Measurements from ENCODE around the gene GOLIM4.

- TF ChIP-seq POU6F1 (CRISPR knock-in tag; IDR thresholded peaks at IDR 0.05; ENCODE audit: borderline replicate concordance, low read depth) (no peak), ZC3H10 (CRISPR knock-in tag; IDR thresholded peaks at IDR 0.05) (no peak), CREB5 (CRISPR knock-in tag; IDR thresholded peaks at IDR 0.05; ENCODE audit: low read depth) (no peak), ZFP30 (CRISPR knock-in tag; IDR thresholded peaks at IDR 0.05) (no peak), TCF4 (CRISPR knock-in tag; IDR thresholded peaks at IDR 0.05; ENCODE audit: borderline replicate concordance) (no peak), CSDC2 (CRISPR knock-in tag; IDR thresholded peaks at IDR 0.05) (no peak), PATZ1 (CRISPR knock-in tag; IDR thresholded peaks at IDR 0.05; ENCODE audit: borderline replicate concordance) (no peak), ARNTL (CRISPR knock-in tag; IDR thresholded peaks at IDR 0.05; ENCODE audit: borderline replicate concordance, low read depth) (no peak), OSR1 (CRISPR knock-in tag; IDR thresholded peaks at IDR 0.05) (no peak), TSHZ2 (CRISPR knock-in tag; IDR thresholded peaks at IDR 0.05) (no peak), GLIS3 (CRISPR knock-in tag; IDR thresholded peaks at IDR 0.05) (no peak), ZNF565 (CRISPR knock-in tag; conservative IDR thresholded peaks at IDR 0.05; ENCODE audit: low read depth) (no peak)
Observed at GRCh38 chr3:167989066-167989465, 106.7 kb downstream of the GOLIM4 start.

Measured in SK-N-SH treated with all-trans-retinoic acid at 6 μM for 48 hours (cell line).